K562 (cell line): Measurements from ENCODE around the gene FRMD7. TPM values are rescaled to one million over a fixed set of nuclear protein-coding genes. Genes with fewer than 3 reads are reported as not detected.
A peak's percentile ranks its signal among the peaks of the same experiment; 100 is the strongest.

Experiments used
- ARID1B ChIP-seq: fragments of 450-650 bp; IDR thresholded peaks from 2 replicates; pipeline ENCODE4 v1.6.1; 2016; ENCODE audit warnings: antibody characterized with exemption, mild to moderate bottlenecking, inconsistent platforms
- ARNT ChIP-seq, 2 experiments: fragments of 450-650 bp; IDR thresholded peaks; 2 replicates each; pipeline ENCODE4 v1.6.1; 2016; ENCODE audit warnings: mild to moderate bottlenecking in 1 of 2
- CHD7 ChIP-seq: fragments of 200-600 bp; sonication (generic); IDR thresholded peaks from one replicate; pipeline ENCODE4 v1.6.1; 2012; ENCODE audit warnings: mild to moderate bottlenecking, low read depth, low read length, inconsistent platforms
- CTBP1 ChIP-seq: fragments of 450-650 bp; IDR thresholded peaks from 2 replicates; pipeline ENCODE4 v1.6.1; 2016; ENCODE audit warnings: borderline replicate concordance
- DPF2 ChIP-seq: fragments of 450-650 bp; IDR thresholded peaks from 2 replicates; pipeline ENCODE4 v1.6.1; 2016
- MAX ChIP-seq: sonication (generic); formaldehyde crosslinking; IDR thresholded peaks from 2 replicates; pipeline ENCODE4 v1.9.0; 2022; ENCODE audit warnings: mild to moderate bottlenecking, missing genetic modification reagents
- RAD51 ChIP-seq: fragments of 450-650 bp; IDR thresholded peaks from 2 replicates; pipeline ENCODE4 v1.7.1; 2016; ENCODE audit warnings: low read depth, mild to moderate bottlenecking, borderline replicate concordance
- RBBP5 ChIP-seq: fragments of 200-600 bp; sonication (generic); IDR thresholded peaks from 2 replicates; pipeline ENCODE4 v1.6.1; 2012; ENCODE audit warnings: borderline replicate concordance, mild to moderate bottlenecking, low read length, control low read depth, inconsistent platforms; ENCODE audit not compliant: insufficient read depth, poor library complexity, severe bottlenecking
- RREB1 ChIP-seq: fragments of 250-450 bp; sonication (Bioruptor Pico); IDR thresholded peaks from 2 replicates; pipeline ENCODE4 v1.4.0; 2020
- SIRT6 ChIP-seq: IDR thresholded peaks from one replicate; pipeline ENCODE4 v1.6.1; 2012; ENCODE audit warnings: low read depth, mild to moderate bottlenecking, control low read depth, inconsistent platforms, low read length, moderate library complexity
- TBL1XR1 ChIP-seq, 2 experiments: IDR thresholded peaks; 2 replicates each; pipeline ENCODE4 v1.6.1; 2012; ENCODE audit warnings: improper control_type of control experiment in 2 of 2, low read length in 2 of 2, mild to moderate bottlenecking in 1 of 2
- polyA plus RNA-seq, 8 experiments: library from polyadenylated mRNA; depleted of rRNA in 4 of 8; stranded (reverse) in 5 of 8; unstranded in 3 of 8; fragments of >200 nt; fragmentation: Nextera tagmentation in 2 of 8; fragmentation: Illumina TruSeq in 1 of 8; extraction: Ambion mirVana in 2 of 8; extraction: Trizol in 1 of 8; gene quantifications; 2 replicates each; pipeline versions ENCODE4 v1.2.1 to v1.2.3, GENCODE V29; 2011 to 2014; ENCODE audit warnings: inconsistent platforms in 1 of 8, missing spikeins in 1 of 8
- total RNA-seq, 7 experiments: library from RNA; depleted of rRNA in 6 of 7; stranded (reverse); fragments of >200 nt in 6 of 7; fragmentation: Illumina TruSeq in 2 of 7; extraction: Trizol in 2 of 7; gene quantifications; 2 replicates each; pipeline versions ENCODE4 v1.2.1 to v1.2.3, GENCODE V29; 2011 to 2021; ENCODE audit warnings: low replicate concordance in 1 of 7

The FRMD7 gene
- total and polyA plus RNA-seq, 9 of the 15 experiments (the other 6 are each of a cell fraction or from before 2014, with no cell fraction given) = 0.06 to 0.09 TPM; not detected in 7

- TF ChIP-seq RAD51 = peak; percentile 71
- no peak for TF ChIP-seq CHD7
- no peak for TF ChIP-seq MAX (CRISPR knock-in tag)
- TF ChIP-seq SIRT6 = no peak
- peak; percentile 46; the same call in 1 of the 2 replicates for TF ChIP-seq CTBP1
- no peak for TF ChIP-seq RREB1 (CRISPR knock-in tag)
- TF ChIP-seq TBL1XR1 (IDR thresholded peaks at IDR 0.05; ENCODE audit: low read length in 2 of 2) = peak in 1 of 2 experiments; percentile 37; a peak in 1 of 4 replicates
- peak; percentile 88 for TF ChIP-seq DPF2
- TF ChIP-seq RBBP5 = no peak
- TF ChIP-seq ARNT (IDR thresholded peaks at IDR 0.05) = peak in 1 of 2 experiments; percentile 65; a peak in 2 of 4 replicates
- peak; percentile 74 for TF ChIP-seq ARID1B
Observed at GRCh38 chrX:132044953-132045352, 82.9 kb downstream of the FRMD7 start (continued).
